Heart right ventricle (tissue), 16 donors: ENCODE data around the gene YY1. TPM values are rescaled to one million over a fixed set of nuclear protein-coding genes. Genes with fewer than 3 reads are reported as not detected.

Experiments
- ATAC-seq, 8 donors: fragments of 200-7000 bp; cut with Tn5 transposase; one replicate each; pipeline ENCODE4 v1.9.1; 2020; ENCODE audit warnings: mild to moderate bottlenecking in 8 of 8, moderate library complexity in 8 of 8, moderate number of reproducible peaks in 1 of 8
- DNase-seq, 2 donors: peaks; one replicate each; pipeline ENCODE4 v3.0.0-alpha.2; 2020
- H3K27ac ChIP-seq, 10 donors: fragments of 200-600 bp; sonication (generic) in 2 of 10; one replicate each; pipeline versions ENCODE4 v1.5.0 to v1.8.0; 2020 to 2022; ENCODE audit warnings: mild to moderate bottlenecking in 3 of 10
- H3K27me3 ChIP-seq, 7 donors: fragments of 200-600 bp; one replicate each; pipeline ENCODE4 v1.8.0; 2021 to 2022; ENCODE audit warnings: mild to moderate bottlenecking in 2 of 7
- H3K36me3 ChIP-seq, 9 donors: fragments of 200-600 bp; sonication (generic) in 1 of 9; one replicate each; pipeline versions ENCODE4 v1.5.0 to v1.8.0; 2020 to 2022; ENCODE audit warnings: mild to moderate bottlenecking in 2 of 9
- H3K4me1 ChIP-seq, 9 donors: fragments of 200-600 bp; sonication (generic) in 1 of 9; one replicate each; pipeline versions ENCODE4 v1.5.0 to v1.8.0; 2020 to 2022; ENCODE audit warnings: mild to moderate bottlenecking in 4 of 9
- H3K4me3 ChIP-seq, 10 donors: fragments of 200-600 bp; sonication (generic) in 2 of 10; one replicate each; pipeline versions ENCODE4 v1.5.0 to v1.8.0; 2020 to 2022; ENCODE audit warnings: mild to moderate bottlenecking in 7 of 10, moderate library complexity in 2 of 10
- H3K9me3 ChIP-seq, 11 donors: fragments of 200-600 bp in 10 of 11; sonication (generic) in 2 of 11; one replicate each; pipeline versions ENCODE4 v1.5.0 to v1.8.0; 2013 to 2022; ENCODE audit warnings: mild to moderate bottlenecking in 2 of 11, control low read depth in 1 of 11, moderate library complexity in 1 of 11
- WGBS, 2 donors: extraction: QIAGEN DNeasy Blood & Tissue Kit; methylation state at CpG; one replicate each; pipeline ENCODE4 v1.1.7; 2013; ENCODE audit warnings: inconsistent platforms in 1 of 2; 5-methylcytosine and 5-hydroxymethylcytosine counted together
- intact Hi-C, 10 donors: fragments of 100-400 bp; cut with DNase I; formaldehyde crosslinking; loops; one replicate each; pipeline versions ENCODE4 v1.11.1 to v1.14.2; 2022
- polyA plus RNA-seq, 2 donors: library from polyadenylated mRNA; stranded (reverse); fragments of 200-250 nt; gene quantifications; one replicate each; pipeline ENCODE4 v1.2.3, GENCODE V29; 2013
- total RNA-seq, 10 donors: library from RNA; stranded (reverse); fragmentation: NEBNext Ultra II Directional in 3 of 10; extraction: Animal tissue kit (Norgen Biotek cat#: 25700) in 3 of 10; gene quantifications; one replicate each; pipeline versions ENCODE4 v1.2.1 to v1.2.4, GENCODE V29; 2021 to 2023
- TF ChIP-seq, protein P1 (sequence below), 9 donors: fragments of 200-600 bp; sonication (generic) in 2 of 9; IDR thresholded peaks; one replicate each; pipeline versions ENCODE4 v1.5.0 to v1.8.0; 2021 to 2022; ENCODE audit warnings: antibody characterized with exemption in 9 of 9, mild to moderate bottlenecking in 5 of 9, moderate library complexity in 1 of 9
- donor health status: Arrhythmogenic right ventricular cardiomyopathy.
- donor health status: ischemic (EF 13 %, LVEDD 7.1; RV severe dilation, severe dysfunction).
- donor health status: healthy with polysubstance abuse.
- donor health status: DM: no; HTN: yes; CAD: no.
- donor health status: DM: no; HTN: no; CAD: no.
- donor health status: ischemic (EF 25% LVEDD 6.9; RV normal size, moderate dysfunction).
- donor health status: ischemic (EF 25% LVEDD 5.7; RV mildly dilated, moderate dysfunction).
- donor health status: healthy.
- donor health status: DM: yes; HTN: yes; CAD: no.
- donor health status: Ischemic cardiomyopathy.
- donor health status: ischemic (EF 35%, LVEDD 5.7; RV mildly dilated, moderate dysfunction).
- donor health status: nonischemic (EF 11% LVEDD 7.7; RV severe dilation, severe dysfunction).
- donor health status: DM: yes; HTN: yes; CAD: no.
- donor health status: PGD.
- donor health status: ischemic (EF 29% LVEDD 5.4; RV normal size, mild dysfunction).
- donor health status: nonischemic (EF 23%, LVEDD 6.1; RV moderate dilation, normal function).

The YY1 gene
- total and polyA plus RNA-seq, 12 donors = 17.6 to 58.3 (median 47.9) TPM

DNA sequence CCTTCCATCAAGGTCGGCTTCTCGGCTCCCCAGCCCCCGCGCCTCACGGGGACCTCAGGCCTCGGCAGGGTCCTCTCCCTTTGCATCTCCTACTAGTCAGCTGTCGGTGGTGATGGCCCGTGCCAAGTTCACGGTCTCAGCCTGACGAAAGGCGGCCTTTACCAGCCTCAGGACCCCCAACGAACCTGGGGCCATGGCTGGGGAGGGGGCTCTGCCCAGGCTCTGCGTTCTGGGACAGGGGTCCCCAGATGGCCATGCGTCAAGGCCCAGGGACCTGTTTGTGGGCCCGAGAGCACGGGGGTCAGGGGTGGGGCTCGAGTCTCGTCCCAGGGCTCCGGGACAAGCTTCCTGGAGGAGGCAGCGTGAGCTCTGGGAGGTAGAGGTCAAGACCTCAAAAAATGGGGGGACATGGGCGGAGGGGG, 46.7 kb upstream of the YY1 start:
- WGBS, 2 donors = 50 to 65% methylated on average over 21 of the region's 21 CpGs
- peak; percentile 17 to 40 for DNase-seq

DNA sequence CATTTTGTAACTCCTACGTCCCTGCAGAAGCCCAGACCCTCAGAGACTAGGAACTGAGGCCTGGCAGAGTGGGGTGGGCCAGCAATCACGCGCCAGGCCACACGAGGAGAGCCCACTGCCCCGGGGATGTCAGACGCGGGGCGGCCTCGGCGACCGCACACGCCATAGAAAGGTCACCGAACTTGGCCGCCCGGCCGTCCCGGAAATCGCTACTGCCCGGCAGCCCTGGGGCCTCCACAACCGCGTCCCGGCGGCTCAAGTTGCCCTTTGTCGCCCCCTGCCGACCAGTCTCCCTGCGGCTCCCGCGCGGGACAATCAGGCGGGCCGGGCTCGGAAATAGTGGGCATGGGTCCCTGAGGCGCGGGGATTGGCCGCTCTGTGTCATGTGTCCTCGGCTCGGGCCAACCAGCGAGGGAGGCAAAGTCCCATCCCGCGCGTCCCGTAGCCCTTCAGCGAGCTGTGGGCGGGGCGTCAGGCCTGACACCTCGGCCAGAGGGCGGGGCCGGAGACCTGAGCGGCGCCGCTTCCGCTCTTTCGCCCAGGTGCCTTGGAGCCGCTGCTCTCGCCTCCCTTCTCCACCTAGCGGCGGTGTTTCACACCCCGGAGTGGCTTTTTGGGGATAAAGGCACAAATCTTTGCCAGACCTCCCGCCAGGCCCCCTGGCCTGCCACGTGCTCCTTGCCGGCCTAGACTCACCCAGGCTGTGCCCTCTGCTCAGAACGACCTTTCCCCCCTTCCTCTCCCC, 46.1 kb upstream of the YY1 start:
- intact Hi-C loops = loop anchor here in 9 of 10 donors (1.0 to 10.0 kb wide), 9 partner anchors 44 to 211 kb away; no protein-coding TSS in a partner anchor
- no peaks in the 10 kb centered on the region for H3K9me3 ChIP-seq
- ATAC-seq = peak; percentile 99 to 100 (median 99)
- WGBS, 2 donors = 2 to 3% methylated on average over 61 to 62 of the region's 62 CpGs
- H3K4me3 ChIP-seq = peak overlapping the region; percentile 8 to 62 (median 56)
- TF ChIP-seq, protein P1, sequence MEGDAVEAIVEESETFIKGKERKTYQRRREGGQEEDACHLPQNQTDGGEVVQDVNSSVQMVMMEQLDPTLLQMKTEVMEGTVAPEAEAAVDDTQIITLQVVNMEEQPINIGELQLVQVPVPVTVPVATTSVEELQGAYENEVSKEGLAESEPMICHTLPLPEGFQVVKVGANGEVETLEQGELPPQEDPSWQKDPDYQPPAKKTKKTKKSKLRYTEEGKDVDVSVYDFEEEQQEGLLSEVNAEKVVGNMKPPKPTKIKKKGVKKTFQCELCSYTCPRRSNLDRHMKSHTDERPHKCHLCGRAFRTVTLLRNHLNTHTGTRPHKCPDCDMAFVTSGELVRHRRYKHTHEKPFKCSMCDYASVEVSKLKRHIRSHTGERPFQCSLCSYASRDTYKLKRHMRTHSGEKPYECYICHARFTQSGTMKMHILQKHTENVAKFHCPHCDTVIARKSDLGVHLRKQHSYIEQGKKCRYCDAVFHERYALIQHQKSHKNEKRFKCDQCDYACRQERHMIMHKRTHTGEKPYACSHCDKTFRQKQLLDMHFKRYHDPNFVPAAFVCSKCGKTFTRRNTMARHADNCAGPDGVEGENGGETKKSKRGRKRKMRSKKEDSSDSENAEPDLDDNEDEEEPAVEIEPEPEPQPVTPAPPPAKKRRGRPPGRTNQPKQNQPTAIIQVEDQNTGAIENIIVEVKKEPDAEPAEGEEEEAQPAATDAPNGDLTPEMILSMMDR (IDR thresholded peaks at IDR 0.05) = peak; percentile 81 to 99 (median 96)
- peak; percentile 99 for DNase-seq
- H3K27ac ChIP-seq = peak overlapping the region; percentile 83 to 96 (median 92)
- H3K36me3 ChIP-seq = no peaks in the 10 kb centered on the region
- H3K4me1 ChIP-seq = peaks cover 0 to 20% (median 13%) of the 10 kb centered on the region in 9 donors
- no peaks in the 10 kb centered on the region for H3K27me3 ChIP-seq

More for the DNA sequence above, 46.7 kb upstream of the YY1 start:
- Histone ChIP-seq H3K27me3 (no peaks in the 10 kb centered on the region), H3K9me3 (no peaks in the 10 kb centered on the region), H3K36me3 (no peaks in the 10 kb centered on the region), H3K4me1 (peaks cover 0 to 20% (median 13%) of the 10 kb centered on the region in 9 donors), H3K27ac (peak overlapping the region; percentile 83 to 96 (median 92)), H3K4me3 (peak overlapping the region in 9 of 10 donors; percentile 17 to 62 (median 56))
- ATAC-seq = peak in 6 of 8 donors; percentile 3 to 9 (median 6)
- TF ChIP-seq, protein P1 (IDR thresholded peaks at IDR 0.05) = no peak
- intact Hi-C loops = loop anchor here in 9 of 10 donors (2.0 to 10.0 kb wide), 8 partner anchors 45 to 210 kb away; no protein-coding TSS in a partner anchor

DNA sequence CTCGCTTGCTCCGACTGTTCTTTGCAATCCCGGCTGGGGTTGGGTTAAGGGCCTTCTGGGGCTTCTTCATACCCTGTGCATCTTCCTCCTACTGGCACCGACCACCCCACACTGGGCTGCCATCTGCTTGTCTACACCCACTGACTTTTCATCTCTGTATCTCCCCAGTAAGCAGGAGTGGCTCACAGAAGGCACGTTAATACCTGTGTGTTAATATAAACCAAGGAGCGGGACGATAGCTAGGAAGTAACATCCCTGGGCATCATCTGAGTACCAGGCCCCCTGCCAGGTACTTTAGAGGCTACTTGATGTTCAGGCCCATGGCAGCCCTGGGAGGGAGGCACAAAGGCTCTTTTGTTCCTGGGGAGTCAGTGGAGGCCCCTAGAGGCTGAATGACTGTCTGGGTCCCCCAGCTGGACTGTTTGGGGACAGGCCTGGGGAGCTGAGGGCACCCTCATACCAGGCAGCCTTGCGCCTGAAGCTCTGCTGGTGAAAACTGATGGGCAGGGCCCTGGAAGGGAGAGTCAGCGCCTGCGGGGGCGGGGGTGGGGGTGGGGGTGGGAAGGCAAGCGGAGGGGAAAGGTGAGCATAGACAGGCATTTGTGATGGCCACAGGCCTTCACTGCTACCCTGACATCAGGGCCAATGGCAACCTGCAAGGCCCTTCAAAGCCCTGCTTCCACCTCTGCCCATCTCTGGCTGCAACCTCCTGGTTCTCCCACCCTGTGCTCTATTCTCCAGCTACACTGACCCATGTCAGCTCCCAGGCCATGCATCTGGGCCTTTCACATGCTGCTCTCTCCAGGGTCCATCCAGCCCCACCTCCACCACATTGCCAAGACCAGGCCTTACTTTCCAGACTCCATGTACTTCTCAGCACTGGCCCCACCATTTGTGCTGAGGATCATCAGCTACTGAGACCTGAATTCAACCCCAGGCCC, 45.3 kb upstream of the YY1 start:
- H3K36me3 ChIP-seq = no peaks in the 10 kb centered on the region
- intact Hi-C loops = loop anchor here in 9 of 10 donors (1.0 to 10.0 kb wide), 9 partner anchors 43 to 211 kb away; no protein-coding TSS in a partner anchor

More for the DNA sequence above, 45.3 kb upstream of the YY1 start:
- TF ChIP-seq, protein P1 (IDR thresholded peaks at IDR 0.05) = no peak
- H3K27me3 ChIP-seq = no peaks in the 10 kb centered on the region
- DNase-seq (no peak), ATAC-seq (no peak)
- WGBS, 2 donors = 62 to 67% methylated on average over 12 of the region's 12 CpGs
- no peaks in the 10 kb centered on the region for H3K9me3 ChIP-seq
- peak overlapping the region; percentile 8 to 62 (median 56) for H3K4me3 ChIP-seq
- H3K4me1 ChIP-seq = peaks cover 0 to 20% (median 13%) of the 10 kb centered on the region in 9 donors
- peak overlapping the region in 9 of 10 donors; percentile 83 to 96 (median 93) for H3K27ac ChIP-seq
